ENCODE results near the gene LMAN1L.

- TF ChIP-seq POLR2A (IDR thresholded peaks at IDR 0.05) (no peak), CTCF (IDR thresholded peaks at IDR 0.05) (no peak)
These were observed 37.8 kb downstream of the LMAN1L start for GRCh38 chr15:74850393-74850792.

All from tibial nerve (tissue), 3 donors.